Ovary (tissue), 3 donors: Measurements from ENCODE around the gene FBXO34.

ENCODE experiments used
- CTCF ChIP-seq, 3 donors: fragments of 450-650 bp in 2 of 3; fragments of 200-600 bp in 1 of 3; IDR thresholded peaks; one replicate each; pipeline versions ENCODE4 v1.5.1 to v1.8.0; 2016 to 2022; ENCODE audit warnings: antibody characterized with exemption in 3 of 3, mild to moderate bottlenecking in 1 of 3
- POLR2A ChIP-seq: fragments of 450-650 bp; IDR thresholded peaks from one replicate; pipeline ENCODE4 v1.6.1; 2017; ENCODE audit warnings: antibody characterized with exemption, mild to moderate bottlenecking, moderate library complexity
- donor health status: DM: no; HTN: no; CAD: no.

GRCh38 chr14:55336691-55337090, 65.5 kb downstream of the FBXO34 start:
- TF ChIP-seq POLR2A = no peak
- TF ChIP-seq CTCF (IDR thresholded peaks at IDR 0.05) = no peak
